ENCODE results near the gene CNTNAP5. TPM values are rescaled to one million over a fixed set of nuclear protein-coding genes. Genes with fewer than 3 reads are reported as not detected.

The CNTNAP5 gene
- total RNA-seq, 1 experiment from 2014 or later, result not detected

DNA sequence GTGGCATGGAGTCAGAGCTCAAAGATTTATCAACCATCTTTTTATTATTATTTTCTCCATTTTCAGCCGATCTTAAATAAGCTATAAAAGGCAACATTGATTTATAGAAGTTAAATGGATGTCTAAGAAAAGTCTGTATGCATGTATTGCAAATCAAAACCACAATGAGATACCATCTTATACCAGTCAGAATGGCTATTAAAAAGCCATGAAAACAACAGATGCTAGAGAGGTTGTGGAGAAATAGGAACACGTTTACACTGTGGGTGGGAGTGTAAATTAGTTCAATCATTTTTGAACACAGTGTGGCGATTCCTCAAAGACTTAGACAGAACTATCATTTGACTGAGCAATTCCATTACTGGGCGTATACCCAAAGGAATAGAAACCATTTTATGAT is 731.0 kb downstream of the CNTNAP5 start:
- Histone ChIP-seq H3K27me3 (replicated peaks; ENCODE audit: insufficient read depth, low read depth, low read length, poor library complexity) (no peaks in the 10 kb centered on the region), H3K9me3 (ENCODE audit: low read depth, low read length, poor library complexity, severe bottlenecking) (no peaks in the 10 kb centered on the region), H3K4me1 (ENCODE audit: insufficient read depth, low read length, poor library complexity, severe bottlenecking) (no peaks in the 10 kb centered on the region), H3K27ac (ENCODE audit: low read depth, low read length, poor library complexity, severe bottlenecking) (no peak overlapping the region), H3K4me3 (ENCODE audit: low read depth, low read length, poor library complexity, severe bottlenecking) (no peak overlapping the region), H3K36me3 (ENCODE audit: insufficient read depth, low read length, poor library complexity, severe bottlenecking) (no peaks in the 10 kb centered on the region)
- no peak for DNase-seq (ENCODE audit: low spot score)
- CTCF ChIA-PET, result no interaction called here
- no TSS peak for BruUV-seq (replicated peaks)
- TF ChIP-seq, protein P1, sequence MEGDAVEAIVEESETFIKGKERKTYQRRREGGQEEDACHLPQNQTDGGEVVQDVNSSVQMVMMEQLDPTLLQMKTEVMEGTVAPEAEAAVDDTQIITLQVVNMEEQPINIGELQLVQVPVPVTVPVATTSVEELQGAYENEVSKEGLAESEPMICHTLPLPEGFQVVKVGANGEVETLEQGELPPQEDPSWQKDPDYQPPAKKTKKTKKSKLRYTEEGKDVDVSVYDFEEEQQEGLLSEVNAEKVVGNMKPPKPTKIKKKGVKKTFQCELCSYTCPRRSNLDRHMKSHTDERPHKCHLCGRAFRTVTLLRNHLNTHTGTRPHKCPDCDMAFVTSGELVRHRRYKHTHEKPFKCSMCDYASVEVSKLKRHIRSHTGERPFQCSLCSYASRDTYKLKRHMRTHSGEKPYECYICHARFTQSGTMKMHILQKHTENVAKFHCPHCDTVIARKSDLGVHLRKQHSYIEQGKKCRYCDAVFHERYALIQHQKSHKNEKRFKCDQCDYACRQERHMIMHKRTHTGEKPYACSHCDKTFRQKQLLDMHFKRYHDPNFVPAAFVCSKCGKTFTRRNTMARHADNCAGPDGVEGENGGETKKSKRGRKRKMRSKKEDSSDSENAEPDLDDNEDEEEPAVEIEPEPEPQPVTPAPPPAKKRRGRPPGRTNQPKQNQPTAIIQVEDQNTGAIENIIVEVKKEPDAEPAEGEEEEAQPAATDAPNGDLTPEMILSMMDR (conservative IDR thresholded peaks at IDR 0.05; ENCODE audit: low read depth, low read length), result no peak
- no peak for TF ChIP-seq EZH2 (IDR thresholded peaks at IDR 0.05; ENCODE audit: borderline replicate concordance, low read depth, low read length, poor library complexity, severe bottlenecking)
- POLR2A ChIA-PET (ENCODE audit: low non-redundant PET), result no interaction called here
- intact Hi-C loops (cut with micrococcal nuclease; ENCODE audit: unreplicated experiment), result no loop called here

GRCh38 chr2:124762388-124762787 is 737.3 kb downstream of the CNTNAP5 start:
- Histone ChIP-seq H3K36me3 (ENCODE audit: insufficient read depth, low read length, poor library complexity, severe bottlenecking) (no peaks in the 10 kb centered on the region), H3K4me3 (ENCODE audit: low read depth, low read length, poor library complexity, severe bottlenecking) (no peak overlapping the region), H3K9me3 (ENCODE audit: low read depth, low read length, poor library complexity, severe bottlenecking) (no peaks in the 10 kb centered on the region), H3K27ac (ENCODE audit: low read depth, low read length, poor library complexity, severe bottlenecking) (no peak overlapping the region), H3K27me3 (replicated peaks; ENCODE audit: insufficient read depth, low read depth, low read length, poor library complexity) (no peaks in the 10 kb centered on the region), H3K4me1 (ENCODE audit: insufficient read depth, low read length, poor library complexity, severe bottlenecking) (no peaks in the 10 kb centered on the region)
- TF ChIP-seq, protein P1 (conservative IDR thresholded peaks at IDR 0.05; ENCODE audit: low read depth, low read length), result no peak
- no peak for TF ChIP-seq EZH2 (IDR thresholded peaks at IDR 0.05; ENCODE audit: borderline replicate concordance, low read depth, low read length, poor library complexity, severe bottlenecking)
- POLR2A ChIA-PET (ENCODE audit: low non-redundant PET), result no interaction called here
- BruUV-seq (replicated peaks), result no TSS peak
- CTCF ChIA-PET, result no interaction called here
- intact Hi-C loops (cut with micrococcal nuclease; ENCODE audit: unreplicated experiment), result no loop called here
- no peak for DNase-seq (ENCODE audit: low spot score)

GRCh38 chr2:124763611-124764010 is 738.5 kb downstream of the CNTNAP5 start:
- Histone ChIP-seq H3K27me3 (replicated peaks; ENCODE audit: insufficient read depth, low read depth, low read length, poor library complexity) (no peaks in the 10 kb centered on the region), H3K36me3 (ENCODE audit: insufficient read depth, low read length, poor library complexity, severe bottlenecking) (no peaks in the 10 kb centered on the region), H3K9me3 (ENCODE audit: low read depth, low read length, poor library complexity, severe bottlenecking) (no peaks in the 10 kb centered on the region), H3K4me1 (ENCODE audit: insufficient read depth, low read length, poor library complexity, severe bottlenecking) (no peaks in the 10 kb centered on the region), H3K27ac (ENCODE audit: low read depth, low read length, poor library complexity, severe bottlenecking) (no peak overlapping the region), H3K4me3 (ENCODE audit: low read depth, low read length, poor library complexity, severe bottlenecking) (no peak overlapping the region)
- intact Hi-C loops (cut with micrococcal nuclease; ENCODE audit: unreplicated experiment), result no loop called here
- ChIA-PET POLR2A (ENCODE audit: low non-redundant PET) (no interaction called here), CTCF (no interaction called here)
- no peak for DNase-seq (ENCODE audit: low spot score)
- TF ChIP-seq, protein P1 (conservative IDR thresholded peaks at IDR 0.05; ENCODE audit: low read depth, low read length), result no peak
- TF ChIP-seq EZH2 (IDR thresholded peaks at IDR 0.05; ENCODE audit: borderline replicate concordance, low read depth, low read length, poor library complexity, severe bottlenecking), result no peak
- BruUV-seq (replicated peaks), result no TSS peak
